H1 (cell line): ENCODE measurements around the gene FBXW8. TPM values are rescaled to one million over a fixed set of nuclear protein-coding genes. Genes with fewer than 3 reads are reported as not detected.

Experiments
- CTCF ChIA-PET: fragments of 300-600 bp; sonication (Branson Sonifier 250); formaldehyde crosslinking; loops from one replicate; lab custom pipeline; 2021; ENCODE audit not compliant: partially characterized antibody; lab: Charles Lee
- POLR2A ChIA-PET: fragments of 300-600 bp; sonication (Branson Sonifier 250); formaldehyde crosslinking; loops from one replicate; lab custom pipeline; 2021; ENCODE audit warnings: inconsistent platforms; ENCODE audit not compliant: partially characterized antibody; lab: Charles Lee
- DNase-seq, 2 experiments: peaks; one replicate each; pipeline versions ENCODE4 v3.0.0 to v3.0.0-alpha.2; 2010 to 2022; ENCODE audit warnings: low spot score in 2 of 2, low read depth in 1 of 2, mixed read lengths in 1 of 2
- FAIRE-seq: peaks from 2 replicates; lab custom pipeline; 2011; peaks lifted over from hg19 to GRCh38; lab: Jason Lieb, UNC
- H2AFZ ChIP-seq: 2 replicates; pipeline ENCODE4 v1.8.1; 2012; ENCODE audit warnings: low read length, inconsistent platforms
- H2AK5ac ChIP-seq: 2 replicates; pipeline ENCODE4 v1.6.1; 2013; ENCODE audit warnings: low read depth, low read length
- H2BK120ac ChIP-seq: replicated peaks from 2 replicates; pipeline ENCODE3; 2013; ENCODE audit warnings: low read depth, low read length, inconsistent platforms
- H2BK12ac ChIP-seq: 2 replicates; pipeline ENCODE4 v1.6.1; 2013; ENCODE audit warnings: low read depth, low read length
- H2BK15ac ChIP-seq: 2 replicates; pipeline ENCODE4 v1.6.1; 2013; ENCODE audit warnings: low read length
- H2BK20ac ChIP-seq: 2 replicates; pipeline ENCODE4 v1.6.1; 2013; ENCODE audit warnings: low read length
- H2BK5ac ChIP-seq: 2 replicates; pipeline ENCODE4 v1.6.1; 2013; ENCODE audit warnings: low read depth, low read length
- H3K14ac ChIP-seq: 2 replicates; pipeline ENCODE4 v1.6.1; 2013; ENCODE audit warnings: inconsistent platforms; ENCODE audit not compliant: insufficient read length
- H3K18ac ChIP-seq: 2 replicates; pipeline ENCODE4 v1.6.1; 2013; ENCODE audit warnings: low read length; ENCODE audit errors: extremely low read depth
- H3K23ac ChIP-seq: 2 replicates; pipeline ENCODE4 v1.6.1; 2013; ENCODE audit warnings: inconsistent platforms; ENCODE audit not compliant: insufficient read length
- H3K23me2 ChIP-seq: 2 replicates; pipeline ENCODE4 v1.6.1; 2013; ENCODE audit warnings: low read depth, low read length
- H3K27ac ChIP-seq: 2 replicates; pipeline ENCODE4 v1.6.1; 2011; ENCODE audit warnings: low read depth, low read length, inconsistent platforms
- H3K27me3 ChIP-seq, 4 experiments: replicated peaks in 1 of 4; 1 replicate in 1 of 4; 2 replicates in 3 of 4; pipeline versions ENCODE4 v1.6.1 to v1.8.1; 2011 to 2013; ENCODE audit warnings: low read length in 3 of 4, mild to moderate bottlenecking in 3 of 4, inconsistent platforms in 2 of 4, mixed read lengths in 2 of 4, moderate library complexity in 1 of 4; ENCODE audit not compliant: control insufficient read depth in 3 of 4, insufficient read depth in 3 of 4; ENCODE audit errors: extremely low read depth in 1 of 4
- H3K36me3 ChIP-seq, 4 experiments: 2 replicates each; pipeline versions ENCODE4 v1.6.1 to v1.8.1; 2011 to 2013; ENCODE audit warnings: mild to moderate bottlenecking in 4 of 4, low read length in 3 of 4, moderate library complexity in 2 of 4, control low read depth in 1 of 4, inconsistent platforms in 1 of 4; ENCODE audit not compliant: insufficient read depth in 4 of 4, control insufficient read depth in 2 of 4
- H3K4ac ChIP-seq: replicated peaks from 2 replicates; pipeline ENCODE3; 2013; ENCODE audit warnings: low read length, low read depth, mixed read lengths, inconsistent platforms; ENCODE audit not compliant: insufficient read length
- H3K4me1 ChIP-seq, 4 experiments: replicated peaks in 1 of 4; 1 replicate in 1 of 4; 2 replicates in 3 of 4; pipeline versions ENCODE4 v1.6.1 to v1.8.1; 2011 to 2013; ENCODE audit warnings: low read length in 3 of 4, inconsistent platforms in 2 of 4, mixed read lengths in 1 of 4; ENCODE audit not compliant: insufficient read depth in 4 of 4, control insufficient read depth in 3 of 4
- H3K4me2 ChIP-seq, 2 experiments: 2 replicates each; pipeline versions ENCODE4 v1.6.1 to v1.8.1; 2011 to 2013; ENCODE audit warnings: low read depth in 2 of 2, low read length in 2 of 2, control low read depth in 1 of 2, inconsistent platforms in 1 of 2, mild to moderate bottlenecking in 1 of 2; ENCODE audit not compliant: insufficient read depth in 1 of 2
- H3K4me3 ChIP-seq, 4 experiments: fragments of 200-600, 300-600 bp in 1 of 4; sonication (generic), shearing (Covaris generic), sonication (Bioruptor Twin) in 1 of 4; 2 replicates each; pipeline versions ENCODE4 v1.5.1 to v1.8.1; 2011 to 2016; ENCODE audit warnings: low read length in 4 of 4, low read depth in 3 of 4, control low read depth in 2 of 4, inconsistent platforms in 2 of 4, mild to moderate bottlenecking in 2 of 4, mixed read lengths in 1 of 4, moderate library complexity in 1 of 4; ENCODE audit not compliant: insufficient read depth in 2 of 4; ENCODE audit errors: extremely low read depth in 1 of 4
- H3K56ac ChIP-seq: replicated peaks from 2 replicates; pipeline ENCODE3; 2013; ENCODE audit warnings: low read depth, mild to moderate bottlenecking, mixed read lengths, low read length, inconsistent platforms; ENCODE audit not compliant: insufficient read length
- H3K79me1 ChIP-seq: 2 replicates; pipeline ENCODE4 v1.6.1; 2013; ENCODE audit warnings: low read depth, low read length, control low read depth
- H3K79me2 ChIP-seq, 2 experiments: 2 replicates each; pipeline versions ENCODE4 v1.6.1 to v1.8.1; 2012 to 2013; ENCODE audit warnings: low read length in 2 of 2, mild to moderate bottlenecking in 2 of 2, inconsistent platforms in 1 of 2; ENCODE audit not compliant: insufficient read depth in 2 of 2, control insufficient read depth in 1 of 2
- H3K9ac ChIP-seq, 4 experiments: replicated peaks in 1 of 4; 1 replicate in 1 of 4; 2 replicates in 3 of 4; pipeline versions ENCODE4 v1.6.1 to v1.8.1; 2011 to 2013; ENCODE audit warnings: low read depth in 3 of 4, low read length in 3 of 4, control low read depth in 2 of 4, mild to moderate bottlenecking in 2 of 4, moderate library complexity in 2 of 4, inconsistent platforms in 1 of 4; ENCODE audit errors: extremely low read depth in 1 of 4
- H3K9me3 ChIP-seq, 2 experiments: 2 replicates each; pipeline versions ENCODE4 v1.6.1 to v1.8.1; 2012 to 2013; ENCODE audit warnings: mild to moderate bottlenecking in 2 of 2, moderate library complexity in 2 of 2, control low read depth in 1 of 2, inconsistent platforms in 1 of 2, low read depth in 1 of 2, low read length in 1 of 2, mixed read lengths in 1 of 2; ENCODE audit not compliant: insufficient read depth in 2 of 2
- H4K20me1 ChIP-seq, 2 experiments: replicated peaks in 1 of 2; 2 replicates each; pipeline versions ENCODE3 to v1.8.1; 2011 to 2013; ENCODE audit warnings: inconsistent platforms in 2 of 2, low read length in 2 of 2, mild to moderate bottlenecking in 1 of 2; ENCODE audit not compliant: insufficient read depth in 2 of 2, control insufficient read depth in 1 of 2
- H4K5ac ChIP-seq: 2 replicates; pipeline ENCODE4 v1.6.1; 2013; ENCODE audit warnings: low read length, low read depth, mixed read lengths, inconsistent platforms; ENCODE audit not compliant: insufficient read length
- H4K8ac ChIP-seq: 2 replicates; pipeline ENCODE4 v1.8.0; 2013; ENCODE audit warnings: mild to moderate bottlenecking, moderate library complexity, low read length, inconsistent platforms; ENCODE audit not compliant: insufficient read depth; ENCODE audit errors: extremely low read depth
- H4K91ac ChIP-seq: replicated peaks from 2 replicates; pipeline ENCODE3; 2013; ENCODE audit warnings: low read length, mixed read lengths, inconsistent platforms; ENCODE audit not compliant: insufficient read length
- ATF2 ChIP-seq: IDR thresholded peaks from 2 replicates; pipeline ENCODE4 v1.6.1; 2012; ENCODE audit warnings: low read length, inconsistent platforms
- CTCF ChIP-seq, 3 experiments: IDR thresholded peaks; 1 replicate in 2 of 3; 2 replicates in 1 of 3; pipeline versions ENCODE4 v1.5.1 to v1.6.1; 2011; ENCODE audit warnings: low read length in 3 of 3, mild to moderate bottlenecking in 3 of 3, inconsistent platforms in 2 of 3, low read depth in 1 of 3, moderate library complexity in 1 of 3; ENCODE audit not compliant: insufficient read depth in 1 of 3; ENCODE audit errors: control extremely low read depth in 1 of 3
- HDAC6 ChIP-seq: IDR thresholded peaks from one replicate; pipeline ENCODE4 v1.7.1; 2012; ENCODE audit warnings: low read depth, mild to moderate bottlenecking, inconsistent platforms, low read length, moderate library complexity
- JUN ChIP-seq: IDR thresholded peaks from 2 replicates; pipeline ENCODE4 v1.6.1; 2011; ENCODE audit warnings: low read depth, mild to moderate bottlenecking, improper control_type of control experiment, low read length
- JUND ChIP-seq: IDR thresholded peaks from 2 replicates; pipeline ENCODE4 v1.6.1; 2011; ENCODE audit warnings: mild to moderate bottlenecking, improper control_type of control experiment, low read length
- KDM5A ChIP-seq: fragments of 200-600 bp; IDR thresholded peaks from 2 replicates; pipeline ENCODE4 v1.7.1; 2012; ENCODE audit warnings: mild to moderate bottlenecking, low read length, inconsistent platforms, mixed read lengths
- SIN3A ChIP-seq, 2 experiments: IDR thresholded peaks in 1 of 2; conservative IDR thresholded peaks in 1 of 2; 2 replicates each; pipeline ENCODE4 v1.6.1; 2011 to 2012; ENCODE audit warnings: low read length in 2 of 2, improper control_type of control experiment in 1 of 2, low read depth in 1 of 2, mild to moderate bottlenecking in 1 of 2
- SRF ChIP-seq: IDR thresholded peaks from 2 replicates; pipeline ENCODE4 v1.6.1; 2011; ENCODE audit warnings: mild to moderate bottlenecking, low read depth, low read length, moderate library complexity
- SUZ12 ChIP-seq: fragments of 200-600 bp; sonication (generic); IDR thresholded peaks from 2 replicates; pipeline ENCODE4 v1.6.1; 2012; ENCODE audit warnings: mild to moderate bottlenecking, inconsistent platforms, low read length, moderate library complexity, mixed read lengths
- WGBS, 2 experiments: shearing (Covaris generic) in 1 of 2; methylation state at CpG; one replicate each; pipeline versions ENCODE4 v1.1.6 to v1.1.7; 2013 to 2015; ENCODE audit warnings: low lambda C conversion rate in 2 of 2, mixed read lengths in 2 of 2, inconsistent platforms in 1 of 2, low coverage in 1 of 2, missing lambda C conversion rate in 1 of 2; ENCODE audit not compliant: insufficient replicate concordance in 2 of 2, insufficient coverage in 1 of 2, insufficient read length in 1 of 2; ENCODE audit errors: extremely low coverage in 1 of 2, missing lambda C conversion rate in 1 of 2; 5-methylcytosine and 5-hydroxymethylcytosine counted together
- polyA plus RNA-seq, 7 experiments: library from polyadenylated mRNA; depleted of rRNA in 3 of 7; stranded (reverse) in 5 of 7; unstranded in 2 of 7; fragments of >200 nt in 5 of 7; fragments of 200-250 nt in 2 of 7; gene quantifications; 1 replicate in 5 of 7; 2 replicates in 1 of 7; 4 replicates in 1 of 7; pipeline versions ENCODE4 v1.2.1 to v1.2.3, GENCODE V29; 2011 to 2013; ENCODE audit warnings: missing spikeins in 2 of 7, mixed read lengths in 2 of 7
- total RNA-seq: library from RNA; stranded (reverse); fragmentation: NEBNext Ultra II Directional; extraction: Animal tissue kit (Norgen Biotek cat#: 25700); gene quantifications from 2 replicates; pipeline ENCODE4 v1.2.1, GENCODE V29; 2021

Gene FBXW8
- total and polyA plus RNA-seq, 2 of the 8 experiments (the other 6 are each of a cell fraction or from before 2014, with no cell fraction given), result 15.8 to 16.0 TPM

GRCh38 chr12:117017807-117018206 is 107.1 kb downstream of the FBXW8 start:
- no peak overlapping the region for H4K91ac ChIP-seq
- POLR2A ChIA-PET, result no interaction called here
- H2BK12ac ChIP-seq, result no peak overlapping the region
- H3K4me1 ChIP-seq, result peaks cover 0 to 5% (median 0%) of the 10 kb centered on the region in 4 experiments; a peak in 1 of 7 replicates
- H3K79me2 ChIP-seq, result no peaks in the 10 kb centered on the region
- CTCF ChIA-PET, result interaction anchor here (1.1 to 1.7 kb wide), 4 partner anchors 8 to 102 kb away, joined by 3 to 11 read pairs (median 6); partner anchors contain the start of gene TESC
- H4K5ac ChIP-seq, result no peak overlapping the region
- no peak overlapping the region for H2AK5ac ChIP-seq
- H3K23me2 ChIP-seq, result no peaks in the 10 kb centered on the region
- H3K56ac ChIP-seq, result no peak overlapping the region
- H3K4ac ChIP-seq, result no peak overlapping the region
- no peak overlapping the region for H2BK15ac ChIP-seq
- no peak overlapping the region for H4K8ac ChIP-seq
- no peak overlapping the region for H3K9ac ChIP-seq
- 86% methylated on average over 9 of the region's 9 CpGs; no CpG with 5 or more reads in 1 of the 2 experiments for whole genome bisulfite sequencing, 2 experiments
- H3K27ac ChIP-seq, result no peak overlapping the region
- peaks cover 0 to 7% of the 10 kb centered on the region in 2 experiments; a peak in 1 of 4 replicates for H3K9me3 ChIP-seq
- H3K14ac ChIP-seq, result no peak overlapping the region
- DNase-seq, result no peak
- no peak overlapping the region for H3K23ac ChIP-seq
- no peaks in the 10 kb centered on the region for H3K27me3 ChIP-seq
- peaks cover 0 to 2% of the 10 kb centered on the region in 2 experiments for H4K20me1 ChIP-seq
- H2BK5ac ChIP-seq, result no peak overlapping the region
- no peak overlapping the region for H2AFZ ChIP-seq
- no peaks in the 10 kb centered on the region for H3K79me1 ChIP-seq
- H3K4me2 ChIP-seq, result no peak overlapping the region
- H3K4me3 ChIP-seq, result no peak overlapping the region
- H3K36me3 ChIP-seq, result peaks cover 0 to 11% (median 4%) of the 10 kb centered on the region in 4 experiments; a peak in 4 of 8 replicates
- no peak overlapping the region for H2BK120ac ChIP-seq
- H3K18ac ChIP-seq, result no peak overlapping the region
- no peak for FAIRE-seq
- no peak overlapping the region for H2BK20ac ChIP-seq
- TF ChIP-seq JUN (no peak), JUND (no peak), HDAC6 (no peak), SRF (no peak), KDM5A (no peak), SUZ12 (no peak), CTCF (IDR thresholded peaks at IDR 0.05; ENCODE audit: control extremely low read depth in 1 of 3, insufficient read depth in 1 of 3, low read depth in 1 of 3, low read length in 3 of 3) (no peak), ATF2 (no peak), SIN3A (conservative IDR thresholded peaks at IDR 0.05 in 1 of 2, IDR thresholded peaks at IDR 0.05 in 1 of 2; ENCODE audit: low read depth in 1 of 2, low read length in 2 of 2) (no peak)
